Astrocyte (in vitro differentiated cells and primary cell): ENCODE measurements around the gene WSB1. TPM values are rescaled to one million over a fixed set of nuclear protein-coding genes. Genes with fewer than 3 reads are reported as not detected.

ENCODE experiments used
- DNase-seq: peaks from one replicate; pipeline ENCODE4 v3.0.0-alpha.2; 2010; ENCODE audit warnings: low read depth
- FAIRE-seq: peaks from 2 replicates; lab custom pipeline; 2011; peaks lifted over from hg19 to GRCh38; lab: Jason Lieb, UNC
- H2AFZ ChIP-seq: 2 replicates; pipeline ENCODE4 v1.6.0; 2012; ENCODE audit warnings: low read depth, low read length, inconsistent platforms
- H3K27ac ChIP-seq: 2 replicates; pipeline ENCODE4 v1.5.1; 2011; ENCODE audit warnings: low read depth, low read length, inconsistent platforms
- H3K27me3 ChIP-seq: 2 replicates; pipeline ENCODE4 v1.6.0; 2011; ENCODE audit warnings: low read length, inconsistent platforms; ENCODE audit not compliant: insufficient read depth
- H3K36me3 ChIP-seq: 2 replicates; pipeline ENCODE4 v1.5.1; 2011; ENCODE audit warnings: low read length, inconsistent platforms; ENCODE audit not compliant: insufficient read depth
- H3K4me1 ChIP-seq: 2 replicates; pipeline ENCODE4 v1.5.1; 2011; ENCODE audit warnings: low read length, inconsistent platforms; ENCODE audit not compliant: insufficient read depth
- H3K4me2 ChIP-seq: 2 replicates; pipeline ENCODE4 v1.6.0; 2012; ENCODE audit warnings: low read length, inconsistent platforms
- H3K4me3 ChIP-seq: 2 replicates; pipeline ENCODE4 v1.5.1; 2011; ENCODE audit warnings: low read depth, mild to moderate bottlenecking, low read length, inconsistent platforms; ENCODE audit not compliant: insufficient read depth
- H3K79me2 ChIP-seq: 2 replicates; pipeline ENCODE4 v1.6.0; 2012; ENCODE audit warnings: mild to moderate bottlenecking, low read length, inconsistent platforms; ENCODE audit not compliant: insufficient read depth
- H3K9ac ChIP-seq: 2 replicates; pipeline ENCODE4 v1.6.0; 2012; ENCODE audit warnings: mild to moderate bottlenecking, low read length, inconsistent platforms
- H3K9me3 ChIP-seq: 2 replicates; pipeline ENCODE4 v1.5.1; 2012; ENCODE audit warnings: low read depth, mild to moderate bottlenecking, low read length, inconsistent platforms; ENCODE audit not compliant: insufficient read depth
- H4K20me1 ChIP-seq: 2 replicates; pipeline ENCODE4 v1.6.0; 2012; ENCODE audit warnings: low read length, inconsistent platforms; ENCODE audit not compliant: insufficient read depth
- H3K27ac Mint-ChIP-seq: one replicate; pipeline ENCODE4 v1.8.0; 2021; ENCODE audit warnings: mild to moderate bottlenecking, mixed read lengths; ENCODE audit not compliant: unreplicated experiment
- H3K27me3 Mint-ChIP-seq: one replicate; pipeline ENCODE4 v1.8.0; 2021; ENCODE audit warnings: low read depth, mixed read lengths; ENCODE audit not compliant: unreplicated experiment
- H3K36me3 Mint-ChIP-seq: one replicate; pipeline ENCODE4 v1.8.0; 2021; ENCODE audit warnings: low read depth, mixed read lengths; ENCODE audit not compliant: unreplicated experiment
- H3K4me1 Mint-ChIP-seq: one replicate; pipeline ENCODE4 v1.8.0; 2021; ENCODE audit warnings: low read depth, mixed read lengths; ENCODE audit not compliant: unreplicated experiment
- H3K4me3 Mint-ChIP-seq: one replicate; pipeline ENCODE4 v1.8.0; 2021; ENCODE audit warnings: mild to moderate bottlenecking, moderate library complexity, mixed read lengths; ENCODE audit not compliant: unreplicated experiment
- H3K9me3 Mint-ChIP-seq: one replicate; pipeline ENCODE4 v1.8.0; 2021; ENCODE audit warnings: mild to moderate bottlenecking, mixed read lengths; ENCODE audit not compliant: unreplicated experiment
- CTCF ChIP-seq: IDR thresholded peaks from 2 replicates; pipeline ENCODE4 v1.5.1; 2011; ENCODE audit warnings: low read depth, mild to moderate bottlenecking, inconsistent platforms, low read length, moderate library complexity; ENCODE audit not compliant: insufficient read depth
- EZH2 ChIP-seq: IDR thresholded peaks from 2 replicates; pipeline ENCODE4 v1.6.1; 2012; ENCODE audit warnings: mild to moderate bottlenecking, low read length, inconsistent platforms; ENCODE audit not compliant: insufficient read depth
- total RNA-seq: library from RNA; stranded (reverse); gene quantifications from 2 replicates; pipeline ENCODE4 v1.2.1, GENCODE V29; 2021

WSB1 gene
- total RNA-seq, 1 donor from 2014 or later, result 217 TPM

- Histone ChIP-seq H3K27me3 (no peaks in the 10 kb centered on the region), H3K27ac (no peak overlapping the region), H2AFZ (no peak overlapping the region), H3K4me3 (no peak overlapping the region), H4K20me1 (no peaks in the 10 kb centered on the region), H3K36me3 (no peaks in the 10 kb centered on the region), H3K9ac (no peak overlapping the region), H3K4me1 (peaks cover 6% of the 10 kb centered on the region), H3K4me2 (no peak overlapping the region), H3K79me2 (no peaks in the 10 kb centered on the region), H3K9me3 (no peaks in the 10 kb centered on the region)
- Mint-ChIP-seq H3K36me3 (no peaks in the 10 kb centered on the region), H3K4me3 (peak overlapping the region; percentile 58), H3K9me3 (no peaks in the 10 kb centered on the region), H3K27me3 (no peaks in the 10 kb centered on the region), H3K27ac (no peak overlapping the region), H3K4me1 (peaks cover 6% of the 10 kb centered on the region)
- TF ChIP-seq CTCF, result no peak
- TF ChIP-seq EZH2, result no peak
- DNase-seq (no peak), FAIRE-seq (no peak)
These were observed 54.3 kb downstream of the WSB1 start for GRCh38 chr17:27348196-27348595.

GRCh38 chr17:27349540-27350021, 55.7 kb downstream of the WSB1 start:
- no peaks in the 10 kb centered on the region for H3K36me3 Mint-ChIP-seq
- Histone ChIP-seq H3K79me2 (no peaks in the 10 kb centered on the region), H3K9ac (peak overlapping the region; percentile 75), H3K9me3 (no peaks in the 10 kb centered on the region), H3K4me2 (peak overlapping the region; percentile 83), H3K4me1 (peaks cover 18% of the 10 kb centered on the region), H3K4me3 (no peak overlapping the region), H3K27ac (no peak overlapping the region), H4K20me1 (no peaks in the 10 kb centered on the region), H3K36me3 (no peaks in the 10 kb centered on the region), H3K27me3 (no peaks in the 10 kb centered on the region), H2AFZ (peak overlapping the region; percentile 80)
- FAIRE-seq, result no peak
- no peaks in the 10 kb centered on the region for H3K9me3 Mint-ChIP-seq
- peak overlapping the region; percentile 12 for H3K27ac Mint-ChIP-seq
- no peak for TF ChIP-seq EZH2
- no peak for TF ChIP-seq CTCF
- peaks cover 3% of the 10 kb centered on the region for H3K4me1 Mint-ChIP-seq
- H3K27me3 Mint-ChIP-seq, result no peaks in the 10 kb centered on the region
- no peak overlapping the region for H3K4me3 Mint-ChIP-seq
- DNase-seq, result no peak

- H4K20me1 ChIP-seq, result no peaks in the 10 kb centered on the region
- Mint-ChIP-seq H3K36me3 (no peaks in the 10 kb centered on the region), H3K4me3 (no peak overlapping the region), H3K9me3 (no peaks in the 10 kb centered on the region), H3K4me1 (no peaks in the 10 kb centered on the region), H3K27me3 (no peaks in the 10 kb centered on the region), H3K27ac (no peak overlapping the region)
- TF ChIP-seq CTCF, result no peak
- TF ChIP-seq EZH2, result no peak
- no peak overlapping the region for H3K27ac ChIP-seq
- no peaks in the 10 kb centered on the region for H3K79me2 ChIP-seq
- H3K4me3 ChIP-seq, result no peak overlapping the region
- no peak for FAIRE-seq
- H3K4me2 ChIP-seq, result no peak overlapping the region
- no peaks in the 10 kb centered on the region for H3K36me3 ChIP-seq
- DNase-seq, result peak; percentile 37
- no peaks in the 10 kb centered on the region for H3K27me3 ChIP-seq
- peaks cover 19% of the 10 kb centered on the region for H3K4me1 ChIP-seq
- no peak overlapping the region for H3K9ac ChIP-seq
- H2AFZ ChIP-seq, result no peak overlapping the region
- H3K9me3 ChIP-seq, result no peaks in the 10 kb centered on the region
These were observed 57.8 kb downstream of the WSB1 start for GRCh38 chr17:27351759-27352158.
